ENCODE measurements around the gene CDC42BPA. TPM values are rescaled to one million over a fixed set of nuclear protein-coding genes. Genes with fewer than 3 reads are reported as not detected.

CDC42BPA gene
- total and polyA plus RNA-seq, 2 of the 8 experiments (the other 6 are each of a cell fraction or from before 2014, with no cell fraction given) = 7.1 to 28.5 TPM

DNA sequence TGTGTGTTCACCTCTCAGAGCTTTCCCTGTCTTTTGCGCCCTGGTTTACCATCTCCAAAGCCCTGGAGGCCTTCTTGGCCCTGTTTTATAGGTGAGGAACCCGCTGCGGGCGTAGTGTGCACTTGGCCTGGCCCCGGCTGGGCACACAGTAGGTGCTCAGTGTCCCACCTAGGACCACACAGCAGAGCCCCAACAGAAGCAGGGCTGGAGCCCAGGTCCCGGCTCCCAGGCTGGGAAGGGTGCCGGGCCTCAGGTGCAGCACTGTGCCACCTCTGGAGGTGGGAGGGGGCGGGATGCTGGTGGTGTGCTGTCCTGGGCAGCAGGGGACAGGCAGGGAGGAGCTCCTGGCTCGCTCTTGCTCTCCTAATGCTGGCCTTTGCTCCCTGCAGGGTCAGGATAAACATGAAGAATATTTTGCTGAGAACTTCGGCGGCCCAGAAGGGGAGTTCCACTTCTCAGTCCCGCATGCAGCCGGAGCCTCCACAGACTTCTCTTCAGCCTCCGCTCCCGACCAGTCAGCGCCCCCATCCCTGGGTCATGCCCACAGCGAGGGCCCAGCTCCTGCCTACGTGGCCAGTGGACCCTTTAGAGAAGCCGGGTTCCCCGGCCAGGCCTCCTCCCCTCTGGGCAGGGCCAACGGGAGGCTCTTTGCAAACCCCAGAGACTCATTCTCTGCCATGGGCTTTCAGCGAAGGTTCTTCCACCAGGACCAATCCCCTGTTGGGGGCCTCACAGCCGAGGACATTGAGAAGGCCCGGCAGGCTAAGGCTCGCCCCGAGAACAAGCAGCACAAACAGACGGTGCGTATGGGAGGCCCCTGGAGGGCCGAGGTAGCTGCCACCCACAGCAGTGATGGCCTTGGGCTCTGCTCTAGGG lies 353.4 kb downstream of the CDC42BPA start (continued):
- no peak for TF ChIP-seq SP1 (IDR thresholded peaks at IDR 0.05; ENCODE audit: low read depth, low read length)
- TF ChIP-seq SRF (IDR thresholded peaks at IDR 0.05; ENCODE audit: low read depth, low read length) = no peak
- TF ChIP-seq E2F6 (IDR thresholded peaks at IDR 0.05) = no peak
- no peak for TF ChIP-seq HDAC6 (IDR thresholded peaks at IDR 0.05; ENCODE audit: low read depth, low read length)
- TF ChIP-seq ATF2 (IDR thresholded peaks at IDR 0.05; ENCODE audit: low read length) = no peak

Data from H1 (cell line).